ENCODE measurements around the gene MARK3.

MARK3 gene

GRCh38 chr14:103501921-103502669 is 116.9 kb downstream of the MARK3 start:
- TF ChIP-seq CTCF (IDR thresholded peaks at IDR 0.05; ENCODE audit: low read length, missing control alignments) = no peak
- no peak for DNase-seq (ENCODE audit: low read depth)
- no peak overlapping the region for H3K4me3 ChIP-seq (replicated peaks; ENCODE audit: low read depth, low read length)

- TF ChIP-seq CTCF (IDR thresholded peaks at IDR 0.05; ENCODE audit: low read length, missing control alignments) = no peak
- DNase-seq (ENCODE audit: low read depth) = no peak
- no peak overlapping the region for H3K4me3 ChIP-seq (replicated peaks; ENCODE audit: low read depth, low read length)
These were observed 117.7 kb downstream of the MARK3 start for GRCh38 chr14:103502877-103503276.

- DNase-seq (ENCODE audit: low read depth) = no peak
- TF ChIP-seq CTCF (IDR thresholded peaks at IDR 0.05; ENCODE audit: low read length, missing control alignments) = no peak
- H3K4me3 ChIP-seq (replicated peaks; ENCODE audit: low read depth, low read length) = no peak overlapping the region
These were observed 118.1 kb downstream of the MARK3 start for GRCh38 chr14:103503296-103503695.

DNA sequence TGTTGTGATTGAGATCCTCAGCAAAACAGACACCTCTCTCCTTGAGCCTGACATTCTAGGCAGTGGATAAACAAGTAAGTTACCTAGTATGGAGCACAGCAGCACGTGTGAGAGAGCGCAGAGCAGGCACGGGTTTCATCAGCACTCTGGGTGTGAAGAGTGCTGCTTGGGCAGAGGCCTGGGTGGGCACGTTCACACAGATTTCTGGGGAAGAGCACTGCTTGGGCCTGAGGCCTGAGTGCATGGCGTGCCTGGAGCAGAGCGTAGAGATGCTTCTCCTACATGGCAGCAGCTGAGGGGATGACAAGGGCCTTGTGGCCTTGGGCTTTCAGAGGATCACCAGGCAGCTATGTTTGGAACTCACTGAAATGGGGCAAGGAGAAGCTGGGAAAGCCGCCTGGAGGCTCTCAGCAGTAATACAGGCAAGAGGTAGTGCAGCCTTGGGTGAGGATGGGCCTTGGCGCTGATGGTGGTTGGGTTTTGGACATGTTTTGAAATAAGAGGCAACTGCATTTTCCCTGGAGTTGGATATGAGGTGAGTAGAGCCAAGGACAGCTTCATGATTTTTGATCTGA is 119.9 kb downstream of the MARK3 start:
- TF ChIP-seq CTCF (IDR thresholded peaks at IDR 0.05; ENCODE audit: low read length, missing control alignments) = no peak

DNA sequence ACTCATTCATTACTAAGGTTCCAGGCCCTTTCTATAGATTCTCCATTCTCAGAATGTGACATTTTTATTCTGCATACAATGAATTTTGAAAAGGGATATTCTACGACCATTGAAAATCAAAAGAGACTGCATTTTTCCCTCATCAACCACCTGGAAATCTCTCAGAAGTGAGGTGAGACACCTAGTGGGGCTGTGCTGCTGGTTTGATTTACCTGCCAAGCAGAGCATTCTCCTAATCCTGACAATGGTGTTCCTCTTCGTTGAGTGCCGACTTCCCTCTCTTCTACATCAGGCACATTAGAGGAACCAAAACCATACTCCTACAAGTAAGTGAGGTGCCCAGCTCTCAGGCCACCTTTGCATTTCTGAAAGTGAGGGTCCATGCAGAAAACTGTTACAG is 122.5 kb downstream of the MARK3 start:
- TF ChIP-seq CTCF (IDR thresholded peaks at IDR 0.05; ENCODE audit: low read length, missing control alignments) = no peak
- DNase-seq (ENCODE audit: low read depth) = no peak
- no peak overlapping the region for H3K4me3 ChIP-seq (replicated peaks; ENCODE audit: low read depth, low read length)

More for the DNA sequence above, 119.9 kb downstream of the MARK3 start:
- no peak for DNase-seq (ENCODE audit: low read depth)
- H3K4me3 ChIP-seq (replicated peaks; ENCODE audit: low read depth, low read length) = no peak overlapping the region

GRCh38 chr14:103508521-103509329 is 123.5 kb downstream of the MARK3 start:
- TF ChIP-seq CTCF (IDR thresholded peaks at IDR 0.05; ENCODE audit: low read length, missing control alignments) = no peak
- no peak for DNase-seq (ENCODE audit: low read depth)
- H3K4me3 ChIP-seq (replicated peaks; ENCODE audit: low read depth, low read length) = no peak overlapping the region
